A673 (cell line): ENCODE measurements around the gene BRAT1. TPM values are rescaled to one million over a fixed set of nuclear protein-coding genes. Genes with fewer than 3 reads are reported as not detected.
"Not testable (repeated sequence)": the region's sequence is repeated elsewhere in the genome, so short reads cannot be mapped to it uniquely, and the experiment has no call there.

ENCODE experiments used
- BruUV-seq: library from RNA; stranded (reverse); fragments of 400-500 nt; replicated peaks from 2 replicates; lab custom pipeline; 2021; lab: Mats Ljungman, UMichigan
- CTCF ChIA-PET: fragments of 300-600 bp; sonication (Branson Sonifier 250); formaldehyde crosslinking; loops from one replicate; lab custom pipeline; 2022; ENCODE audit warnings: antibody characterized with exemption; lab: Charles Lee
- POLR2A ChIA-PET: fragments of 300-600 bp; sonication (Branson Sonifier 250); formaldehyde crosslinking; loops from one replicate; lab custom pipeline; 2022; ENCODE audit warnings: antibody characterized with exemption; ENCODE audit not compliant: low non-redundant PET; lab: Charles Lee
- DNase-seq: peaks from one replicate; pipeline ENCODE4 v3.0.0-alpha.2; 2015; ENCODE audit warnings: low spot score
- H3K27ac ChIP-seq: fragments of 200-600 bp; sonication (generic); 2 replicates; pipeline ENCODE4 v1.5.1; 2016; ENCODE audit warnings: mixed run types, low read depth, mild to moderate bottlenecking, mixed read lengths, antibody characterized with exemption, low read length; ENCODE audit not compliant: poor library complexity, severe bottlenecking
- H3K27me3 ChIP-seq: fragments of 200-600 bp; sonication (generic); replicated peaks from 2 replicates; pipeline ENCODE4 v1.6.1; 2017; ENCODE audit warnings: mixed run types, low read depth, mild to moderate bottlenecking, mixed read lengths, antibody characterized with exemption, low read length; ENCODE audit not compliant: insufficient read depth, poor library complexity
- H3K36me3 ChIP-seq: fragments of 200-600 bp; sonication (generic); 2 replicates; pipeline ENCODE4 v1.6.1; 2016; ENCODE audit warnings: mixed run types, mild to moderate bottlenecking, mixed read lengths, antibody characterized with exemption, low read length; ENCODE audit not compliant: insufficient read depth, poor library complexity, severe bottlenecking
- H3K4me1 ChIP-seq: fragments of 200-600 bp; sonication (generic); 2 replicates; pipeline ENCODE4 v1.6.1; 2017; ENCODE audit warnings: mixed run types, mild to moderate bottlenecking, mixed read lengths, antibody characterized with exemption, low read length; ENCODE audit not compliant: insufficient read depth, poor library complexity, severe bottlenecking
- H3K4me3 ChIP-seq: fragments of 200-600 bp; sonication (generic); 2 replicates; pipeline ENCODE4 v1.5.1; 2016; ENCODE audit warnings: low read depth, mixed run types, mild to moderate bottlenecking, mixed read lengths, low read length; ENCODE audit not compliant: poor library complexity, severe bottlenecking
- H3K9me3 ChIP-seq: fragments of 200-600 bp; sonication (generic); 2 replicates; pipeline ENCODE4 v1.6.1; 2016; ENCODE audit warnings: mixed run types, low read depth, mild to moderate bottlenecking, mixed read lengths, antibody characterized with exemption, low read length; ENCODE audit not compliant: poor library complexity, severe bottlenecking
- CTCF ChIP-seq: fragments of 300-800, 200-600 bp; sonication (generic); conservative IDR thresholded peaks from 2 replicates; pipeline ENCODE4 v1.5.1; 2017; ENCODE audit warnings: low read depth, mild to moderate bottlenecking, antibody characterized with exemption, low read length, moderate library complexity, mixed read lengths
- EZH2 ChIP-seq: fragments of 200-600 bp; sonication (generic); IDR thresholded peaks from 2 replicates; pipeline ENCODE4 v1.6.1; 2017; ENCODE audit warnings: borderline replicate concordance, low read depth, mild to moderate bottlenecking, mixed read lengths, antibody characterized with exemption, low read length; ENCODE audit not compliant: poor library complexity, severe bottlenecking
- intact Hi-C: fragments of 100-400 bp; cut with micrococcal nuclease; formaldehyde crosslinking; loops from one replicate; pipeline ENCODE4 v1.10.0; 2022; ENCODE audit not compliant: unreplicated experiment
- total RNA-seq: library from RNA; stranded (reverse); gene quantifications from 2 replicates; pipeline ENCODE4 v1.2.3, GENCODE V29; 2021

The BRAT1 gene
- total RNA-seq, 1 experiment from 2014 or later: 47.9 TPM

GRCh38 chr7:2531796-2532110, 23.6 kb downstream of the BRAT1 start:
- POLR2A ChIA-PET, H3K36me3 ChIP-seq, DNase-seq, intact Hi-C loops, CTCF ChIA-PET, H3K27me3 ChIP-seq, H3K4me3 ChIP-seq, BruUV-seq, H3K9me3 ChIP-seq, H3K4me1 ChIP-seq, H3K27ac ChIP-seq: not testable (repeated sequence)

GRCh38 chr7:2530994-2531795, 24.1 kb downstream of the BRAT1 start:
- H3K4me1 ChIP-seq, H3K27ac ChIP-seq, H3K36me3 ChIP-seq, H3K4me3 ChIP-seq, DNase-seq, BruUV-seq, CTCF ChIA-PET, H3K27me3 ChIP-seq, intact Hi-C loops, POLR2A ChIA-PET, H3K9me3 ChIP-seq: not testable (repeated sequence)

- no peaks in the 10 kb centered on the region for H3K9me3 ChIP-seq
- no peak for DNase-seq
- CTCF ChIA-PET: no interaction called here
- H3K27ac ChIP-seq: no peak overlapping the region
- intact Hi-C loops: no loop called here
- POLR2A ChIA-PET: no interaction called here
- H3K36me3 ChIP-seq: no peaks in the 10 kb centered on the region
- no peak overlapping the region for H3K4me3 ChIP-seq
- no peak for TF ChIP-seq EZH2
- no peak for TF ChIP-seq CTCF
- H3K4me1 ChIP-seq: peaks cover 3% of the 10 kb centered on the region
- H3K27me3 ChIP-seq: no peaks in the 10 kb centered on the region
- no TSS peak for BruUV-seq
Observed at GRCh38 chr7:2530071-2530987, 25.0 kb downstream of the BRAT1 start.

GRCh38 chr7:2529161-2530070, 25.9 kb downstream of the BRAT1 start:
- Histone ChIP-seq H3K4me3 (no peak overlapping the region), H3K27ac (no peak overlapping the region), H3K36me3 (no peaks in the 10 kb centered on the region), H3K4me1 (peaks cover 3% of the 10 kb centered on the region), H3K9me3 (no peaks in the 10 kb centered on the region), H3K27me3 (no peaks in the 10 kb centered on the region)
- POLR2A ChIA-PET: interaction anchor here (0.5 to 0.9 kb wide), 2 partner anchors 10 kb away, joined by 3 read pairs; partner anchors contain the start of gene LFNG
- no TSS peak for BruUV-seq
- CTCF ChIA-PET: no interaction called here
- no peak for DNase-seq
- intact Hi-C loops: no loop called here
- TF ChIP-seq EZH2 (no peak), CTCF (no peak)
